ENCODE results near the gene GPC6.

The GPC6 gene

GRCh38 chr13:94362411-94362909, 1135.9 kb downstream of the GPC6 start:
- H3K9me3 ChIP-seq (ENCODE audit: insufficient read depth, low read length): no peaks in the 10 kb centered on the region
- no peaks in the 10 kb centered on the region for H3K36me3 ChIP-seq (ENCODE audit: low read length)
- TF ChIP-seq CTCF (IDR thresholded peaks at IDR 0.05; ENCODE audit: insufficient read depth, low read length, poor library complexity, severe bottlenecking) (peak; percentile 60), EZH2phosphoT487 (conservative IDR thresholded peaks at IDR 0.05; ENCODE audit: low read length) (no peak)
- no peaks in the 10 kb centered on the region for H3K27me3 ChIP-seq (ENCODE audit: low read length)
- H3K4me3 ChIP-seq (ENCODE audit: insufficient read depth, low read length, poor library complexity, severe bottlenecking): no peak overlapping the region
- H3F3A ChIP-seq (ENCODE audit: insufficient read depth): no peaks in the 10 kb centered on the region
- H3K4me2 ChIP-seq (ENCODE audit: low read depth, low read length, poor library complexity, severe bottlenecking): no peak overlapping the region
- H3K9ac ChIP-seq (ENCODE audit: low read length): no peak overlapping the region
- H3K79me2 ChIP-seq (ENCODE audit: insufficient read depth, low read length): no peaks in the 10 kb centered on the region
- no peaks in the 10 kb centered on the region for H4K20me1 ChIP-seq (ENCODE audit: low read depth, low read length)
- no peak overlapping the region for H2AFZ ChIP-seq (ENCODE audit: low read depth, low read length, severe bottlenecking)
- no peaks in the 10 kb centered on the region for H3K9me2 ChIP-seq (replicated peaks; ENCODE audit: insufficient read depth, low read length)
- no peak overlapping the region for H3K27ac ChIP-seq (ENCODE audit: low read depth, low read length)

GRCh38 chr13:94366677-94367076, 1140.1 kb downstream of the GPC6 start:
- Histone ChIP-seq H3K9ac (ENCODE audit: low read length) (no peak overlapping the region), H3K27me3 (ENCODE audit: low read length) (no peaks in the 10 kb centered on the region), H3K4me2 (ENCODE audit: low read depth, low read length, poor library complexity, severe bottlenecking) (no peak overlapping the region), H3K9me3 (ENCODE audit: insufficient read depth, low read length) (no peaks in the 10 kb centered on the region), H3K79me2 (ENCODE audit: insufficient read depth, low read length) (no peaks in the 10 kb centered on the region), H3F3A (ENCODE audit: insufficient read depth) (no peaks in the 10 kb centered on the region), H2AFZ (ENCODE audit: low read depth, low read length, severe bottlenecking) (no peak overlapping the region), H3K36me3 (ENCODE audit: low read length) (no peaks in the 10 kb centered on the region), H3K4me3 (ENCODE audit: insufficient read depth, low read length, poor library complexity, severe bottlenecking) (no peak overlapping the region), H3K27ac (ENCODE audit: low read depth, low read length) (no peak overlapping the region), H3K9me2 (replicated peaks; ENCODE audit: insufficient read depth, low read length) (no peaks in the 10 kb centered on the region), H4K20me1 (ENCODE audit: low read depth, low read length) (no peaks in the 10 kb centered on the region)
- TF ChIP-seq EZH2phosphoT487 (conservative IDR thresholded peaks at IDR 0.05; ENCODE audit: low read length): no peak
- TF ChIP-seq CTCF (IDR thresholded peaks at IDR 0.05; ENCODE audit: insufficient read depth, low read length, poor library complexity, severe bottlenecking): no peak

- Histone ChIP-seq H4K20me1 (ENCODE audit: low read depth, low read length) (no peaks in the 10 kb centered on the region), H3F3A (ENCODE audit: insufficient read depth) (no peaks in the 10 kb centered on the region), H3K36me3 (ENCODE audit: low read length) (no peaks in the 10 kb centered on the region), H3K4me2 (ENCODE audit: low read depth, low read length, poor library complexity, severe bottlenecking) (no peak overlapping the region), H2AFZ (ENCODE audit: low read depth, low read length, severe bottlenecking) (no peak overlapping the region), H3K9me2 (replicated peaks; ENCODE audit: insufficient read depth, low read length) (no peaks in the 10 kb centered on the region), H3K79me2 (ENCODE audit: insufficient read depth, low read length) (no peaks in the 10 kb centered on the region), H3K9me3 (ENCODE audit: insufficient read depth, low read length) (no peaks in the 10 kb centered on the region), H3K27me3 (ENCODE audit: low read length) (no peaks in the 10 kb centered on the region), H3K9ac (ENCODE audit: low read length) (no peak overlapping the region), H3K4me3 (ENCODE audit: insufficient read depth, low read length, poor library complexity, severe bottlenecking) (no peak overlapping the region), H3K27ac (ENCODE audit: low read depth, low read length) (no peak overlapping the region)
- TF ChIP-seq CTCF (IDR thresholded peaks at IDR 0.05; ENCODE audit: insufficient read depth, low read length, poor library complexity, severe bottlenecking) (no peak), EZH2phosphoT487 (conservative IDR thresholded peaks at IDR 0.05; ENCODE audit: low read length) (no peak)
Observed at GRCh38 chr13:94369972-94370436, 1143.4 kb downstream of the GPC6 start.
